Measurements from ENCODE around the gene DYRK1A.

The DYRK1A gene

DNA sequence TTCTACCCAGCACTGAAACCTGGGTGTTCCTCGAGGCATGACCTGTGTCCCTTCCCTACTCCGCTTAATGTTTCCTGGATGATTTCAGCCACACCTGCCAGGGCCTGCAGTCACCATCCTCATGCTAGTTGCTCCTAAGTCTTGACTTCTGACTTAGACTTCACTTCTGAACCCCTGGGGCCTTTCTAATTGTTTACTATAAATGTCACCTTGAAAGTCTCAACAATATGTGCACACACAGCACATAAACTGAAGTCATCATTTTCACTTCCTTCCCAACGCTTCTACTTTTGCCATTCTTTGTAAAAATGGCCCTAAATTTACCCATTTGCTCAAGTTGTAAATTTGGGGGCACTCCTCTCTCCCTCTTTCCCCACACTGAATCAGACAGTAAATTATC lies 141.1 kb downstream of the DYRK1A start:
- no peak overlapping the region for H3K4me3 ChIP-seq (replicated peaks; ENCODE audit: low read depth, low read length)
- no peak for DNase-seq (ENCODE audit: low read depth)
- TF ChIP-seq, protein P1, sequence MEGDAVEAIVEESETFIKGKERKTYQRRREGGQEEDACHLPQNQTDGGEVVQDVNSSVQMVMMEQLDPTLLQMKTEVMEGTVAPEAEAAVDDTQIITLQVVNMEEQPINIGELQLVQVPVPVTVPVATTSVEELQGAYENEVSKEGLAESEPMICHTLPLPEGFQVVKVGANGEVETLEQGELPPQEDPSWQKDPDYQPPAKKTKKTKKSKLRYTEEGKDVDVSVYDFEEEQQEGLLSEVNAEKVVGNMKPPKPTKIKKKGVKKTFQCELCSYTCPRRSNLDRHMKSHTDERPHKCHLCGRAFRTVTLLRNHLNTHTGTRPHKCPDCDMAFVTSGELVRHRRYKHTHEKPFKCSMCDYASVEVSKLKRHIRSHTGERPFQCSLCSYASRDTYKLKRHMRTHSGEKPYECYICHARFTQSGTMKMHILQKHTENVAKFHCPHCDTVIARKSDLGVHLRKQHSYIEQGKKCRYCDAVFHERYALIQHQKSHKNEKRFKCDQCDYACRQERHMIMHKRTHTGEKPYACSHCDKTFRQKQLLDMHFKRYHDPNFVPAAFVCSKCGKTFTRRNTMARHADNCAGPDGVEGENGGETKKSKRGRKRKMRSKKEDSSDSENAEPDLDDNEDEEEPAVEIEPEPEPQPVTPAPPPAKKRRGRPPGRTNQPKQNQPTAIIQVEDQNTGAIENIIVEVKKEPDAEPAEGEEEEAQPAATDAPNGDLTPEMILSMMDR (IDR thresholded peaks at IDR 0.05; ENCODE audit: low read length, missing control alignments): no peak

DNA sequence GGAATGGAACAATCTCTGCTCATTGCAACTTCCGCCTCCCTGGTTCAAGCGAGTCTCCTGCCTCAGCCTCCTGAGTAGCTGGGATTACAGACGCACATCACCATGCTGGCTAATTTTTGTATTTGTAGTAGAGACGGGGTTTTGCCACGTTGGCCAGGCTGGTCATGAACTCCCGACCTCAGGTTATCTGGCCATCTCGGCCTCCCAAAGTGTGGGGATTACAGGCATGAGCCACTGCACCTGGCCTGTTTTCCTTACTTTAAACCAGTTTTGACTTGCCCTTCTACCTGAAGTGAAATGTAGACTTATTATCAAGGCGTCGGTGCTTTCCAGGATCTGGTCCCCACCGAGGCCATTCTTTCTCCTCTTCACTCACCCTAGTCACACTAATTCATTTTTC lies 141.8 kb downstream of the DYRK1A start:
- TF ChIP-seq, protein P1 (IDR thresholded peaks at IDR 0.05; ENCODE audit: low read length, missing control alignments): no peak
- no peak for DNase-seq (ENCODE audit: low read depth)
- H3K4me3 ChIP-seq (replicated peaks; ENCODE audit: low read depth, low read length): no peak overlapping the region

DNA sequence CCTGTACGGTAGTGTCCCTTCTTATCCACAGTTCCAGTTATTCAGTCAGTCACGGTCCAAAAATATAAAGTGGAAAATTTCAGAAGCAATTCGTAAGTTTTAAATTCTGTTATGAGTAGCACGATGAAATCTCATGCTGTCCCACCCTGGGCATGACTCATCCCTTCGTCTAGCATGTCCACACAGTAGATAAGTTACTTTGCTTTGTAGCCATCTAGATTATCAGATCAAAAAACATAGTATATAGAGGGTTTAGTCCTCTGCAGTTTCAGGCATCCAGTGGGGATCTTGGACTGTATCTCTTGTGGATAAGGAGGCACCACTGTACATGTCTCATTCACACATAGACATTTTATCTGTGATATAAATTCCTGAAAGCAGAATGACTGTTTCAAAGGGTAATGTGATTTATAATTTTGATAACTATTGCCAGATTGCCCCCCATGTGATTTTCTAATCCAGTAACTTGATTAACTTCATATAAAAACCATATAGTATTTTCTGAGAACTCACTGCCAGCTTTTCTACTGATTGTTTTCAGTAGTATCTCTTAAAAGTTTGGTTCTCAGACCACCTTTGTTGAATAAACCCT lies 143.3 kb downstream of the DYRK1A start:
- DNase-seq (ENCODE audit: low read depth): peak; percentile 46
- TF ChIP-seq, protein P1 (IDR thresholded peaks at IDR 0.05; ENCODE audit: low read length, missing control alignments): no peak
- no peak overlapping the region for H3K4me3 ChIP-seq (replicated peaks; ENCODE audit: low read depth, low read length)

DNA sequence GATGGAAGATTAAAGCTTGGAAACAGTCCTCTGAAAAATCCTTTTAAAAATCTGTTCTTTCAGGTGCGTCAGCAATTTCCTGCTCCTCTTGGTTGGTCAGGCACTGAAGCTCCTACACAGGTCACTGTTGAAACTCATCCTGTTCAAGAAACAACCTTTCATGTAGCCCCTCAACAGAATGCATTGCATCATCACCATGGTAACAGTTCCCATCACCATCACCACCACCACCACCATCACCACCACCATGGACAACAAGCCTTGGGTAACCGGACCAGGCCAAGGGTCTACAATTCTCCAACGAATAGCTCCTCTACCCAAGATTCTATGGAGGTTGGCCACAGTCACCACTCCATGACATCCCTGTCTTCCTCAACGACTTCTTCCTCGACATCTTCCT lies 145.3 kb downstream of the DYRK1A start:
- TF ChIP-seq, protein P1 (IDR thresholded peaks at IDR 0.05; ENCODE audit: low read length, missing control alignments): no peak
- no peak for DNase-seq (ENCODE audit: low read depth)
- H3K4me3 ChIP-seq (replicated peaks; ENCODE audit: low read depth, low read length): no peak overlapping the region

DNA sequence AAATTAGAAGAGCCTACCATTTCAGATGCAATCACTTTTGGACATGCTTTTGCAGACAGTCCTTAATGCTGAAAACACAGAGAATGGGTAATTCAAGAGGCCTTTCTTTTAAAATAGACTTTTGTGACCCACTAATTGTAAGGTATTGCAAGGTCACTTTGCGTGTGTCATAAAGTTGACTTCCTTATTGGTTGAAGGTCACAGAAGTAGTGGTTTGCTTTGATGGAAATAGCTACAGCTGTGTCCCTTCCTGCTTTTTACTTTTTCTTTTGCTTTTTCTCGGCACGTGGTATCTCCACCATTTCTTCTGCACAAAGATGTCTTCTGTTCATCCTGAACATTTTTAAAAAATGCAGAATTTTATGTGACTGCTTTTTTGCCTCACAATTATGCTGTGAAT lies 146.8 kb downstream of the DYRK1A start:
- TF ChIP-seq, protein P1 (IDR thresholded peaks at IDR 0.05; ENCODE audit: low read length, missing control alignments): no peak
- no peak overlapping the region for H3K4me3 ChIP-seq (replicated peaks; ENCODE audit: low read depth, low read length)
- no peak for DNase-seq (ENCODE audit: low read depth)

DNA sequence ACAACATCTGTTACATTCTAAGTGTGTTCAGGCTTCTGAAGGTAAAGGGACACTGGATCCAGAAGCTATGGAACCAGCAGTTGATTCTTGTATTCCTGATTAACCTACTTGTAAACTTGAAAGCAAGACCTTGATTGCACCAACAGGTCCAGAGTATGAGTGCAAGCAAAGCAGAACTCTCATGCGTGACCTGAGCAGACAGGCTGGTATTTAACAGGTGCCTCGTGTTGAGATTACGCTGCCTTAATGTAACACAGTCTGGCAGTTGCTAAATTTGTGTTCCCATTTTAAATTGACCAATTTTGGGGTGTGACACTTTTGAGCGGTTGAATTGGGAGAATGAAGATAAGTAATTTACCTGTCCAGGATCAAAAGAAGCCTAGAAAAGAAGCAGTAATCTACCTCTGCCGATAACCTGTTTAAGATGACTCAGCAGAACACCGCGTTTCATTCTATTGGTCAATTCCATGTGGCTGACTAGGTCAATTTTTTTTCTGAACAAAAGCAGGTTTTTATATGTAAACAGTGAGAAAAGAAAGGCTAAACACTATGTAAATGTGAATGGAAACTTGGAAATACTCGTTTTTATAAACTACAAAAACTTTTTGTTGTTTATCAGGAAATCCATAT lies 147.6 kb downstream of the DYRK1A start:
- no peak overlapping the region for H3K4me3 ChIP-seq (replicated peaks; ENCODE audit: low read depth, low read length)
- TF ChIP-seq, protein P1 (IDR thresholded peaks at IDR 0.05; ENCODE audit: low read length, missing control alignments): no peak
- no peak for DNase-seq (ENCODE audit: low read depth)

DNA sequence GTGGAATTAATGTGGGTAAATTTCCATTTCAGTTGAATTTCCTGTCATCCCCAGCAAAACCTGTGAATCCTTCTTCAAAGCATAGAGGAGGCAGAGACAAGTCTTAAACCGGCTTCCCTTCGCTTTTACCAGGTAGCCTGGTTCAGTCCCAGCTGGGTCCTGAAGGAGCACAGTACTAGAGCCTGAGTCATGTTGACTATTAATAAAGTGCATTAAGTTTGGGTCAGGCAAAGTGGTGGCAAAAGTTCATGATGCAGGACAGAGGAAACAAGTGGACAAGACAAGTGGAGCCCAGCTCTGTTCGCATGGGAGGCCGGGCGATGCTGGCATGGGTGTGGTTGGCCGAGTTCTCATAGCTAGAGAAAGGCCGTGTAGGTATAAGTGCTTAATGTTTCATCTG lies 150.4 kb downstream of the DYRK1A start:
- TF ChIP-seq, protein P1 (IDR thresholded peaks at IDR 0.05; ENCODE audit: low read length, missing control alignments): no peak
- H3K4me3 ChIP-seq (replicated peaks; ENCODE audit: low read depth, low read length): no peak overlapping the region
- no peak for DNase-seq (ENCODE audit: low read depth)
